Limb (tissue), 2 donors: Measurements from ENCODE around the gene ZNF467.

Experiments used
- DNase-seq, 2 donors: peaks; one replicate each; pipeline ENCODE4 v3.0.0-alpha.2; 2016; ENCODE audit errors: extremely low spot score in 2 of 2

Gene ZNF467

DNA sequence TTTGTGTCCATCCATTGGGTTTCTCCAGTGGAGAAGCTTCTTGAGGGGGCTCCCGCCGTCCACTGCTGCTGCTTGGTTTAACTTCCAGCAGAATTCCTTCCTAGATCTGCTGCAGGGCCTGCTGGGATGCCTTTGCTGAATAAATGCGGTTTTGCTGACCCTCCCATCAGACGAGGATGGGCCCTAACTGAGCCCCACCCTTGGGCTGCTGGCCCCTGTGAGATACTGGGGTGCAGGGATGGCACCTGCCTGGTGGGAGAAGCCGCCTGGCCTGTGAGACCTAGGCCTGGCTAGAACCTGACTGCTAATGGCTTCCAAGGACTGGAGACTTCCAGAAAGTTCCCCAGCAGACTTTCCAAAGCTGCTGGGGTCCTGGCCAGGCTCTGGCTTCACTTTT lies 43.8 kb downstream of the ZNF467 start:
- no peak for DNase-seq

DNA sequence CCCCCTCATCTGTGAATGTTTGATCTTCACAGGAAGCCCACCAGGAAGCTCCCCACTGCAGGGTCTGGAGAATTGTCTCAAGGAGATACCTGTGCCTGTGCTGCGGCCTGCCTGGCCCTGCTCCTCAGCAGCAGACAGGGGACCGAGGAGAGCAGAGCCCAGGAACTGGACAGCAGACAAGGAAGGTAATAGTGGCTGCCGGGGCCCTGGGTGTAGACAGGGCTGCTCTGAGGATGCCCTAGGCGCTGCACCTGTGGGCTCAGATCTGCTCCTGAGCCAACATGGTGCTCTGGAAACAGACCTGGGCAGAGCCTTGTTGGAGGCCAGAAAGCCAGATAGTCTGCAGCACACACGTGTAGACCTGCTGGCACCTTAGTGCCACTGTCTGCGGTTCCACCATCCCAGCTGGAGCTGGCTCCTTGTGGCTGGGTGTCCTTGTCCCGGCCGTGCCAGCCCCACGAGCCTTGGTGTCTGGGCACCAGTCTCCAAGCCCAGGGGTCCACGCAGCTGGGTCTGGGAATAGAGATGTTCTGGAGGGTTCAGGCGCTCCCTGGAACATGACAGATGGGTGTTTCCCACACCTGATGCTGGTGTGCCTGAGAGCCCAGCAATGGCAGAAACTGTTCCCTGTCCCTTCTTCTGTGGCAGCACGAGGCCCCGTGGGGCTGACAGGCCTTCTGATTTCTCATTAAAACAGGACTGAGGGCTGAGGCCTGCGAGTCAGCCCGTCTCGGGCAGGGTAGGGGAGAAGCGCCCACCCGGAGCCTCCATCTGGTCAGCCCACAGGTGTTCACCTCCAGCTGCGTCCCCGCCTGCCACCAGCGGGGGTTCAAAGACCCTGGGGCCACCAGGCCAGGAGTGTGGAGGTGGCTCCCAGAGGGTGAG lies 44.7 kb downstream of the ZNF467 start:
- DNase-seq = no peak

DNA sequence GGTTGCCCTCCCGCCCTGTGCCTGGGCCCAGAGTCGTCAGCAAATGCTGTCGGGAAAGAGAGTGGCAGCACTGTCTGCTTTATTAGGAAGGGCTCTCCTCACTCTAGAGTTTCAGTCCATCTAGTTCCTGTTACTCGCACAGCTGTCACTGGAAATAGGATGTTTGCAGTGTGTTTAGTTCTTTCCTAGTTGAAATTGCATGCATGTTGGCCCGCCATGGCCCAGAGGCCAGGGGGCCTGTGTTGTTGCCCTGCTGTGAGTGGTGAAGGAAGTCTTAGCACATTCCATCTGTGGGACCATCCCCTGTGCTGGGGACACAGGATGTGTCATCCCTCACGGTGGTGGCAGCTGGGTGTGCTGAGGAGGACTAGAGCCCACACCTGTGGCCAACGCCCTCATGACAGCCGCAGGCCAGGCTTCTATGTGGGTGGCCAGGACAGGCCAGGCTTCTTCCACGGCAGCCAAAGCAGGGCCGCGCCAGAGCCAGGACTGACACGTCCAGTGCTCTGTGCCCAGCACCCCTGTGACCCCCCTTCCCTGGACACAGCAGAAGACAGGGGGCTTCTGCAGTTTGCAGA lies 45.4 kb downstream of the ZNF467 start:
- DNase-seq = no peak

DNA sequence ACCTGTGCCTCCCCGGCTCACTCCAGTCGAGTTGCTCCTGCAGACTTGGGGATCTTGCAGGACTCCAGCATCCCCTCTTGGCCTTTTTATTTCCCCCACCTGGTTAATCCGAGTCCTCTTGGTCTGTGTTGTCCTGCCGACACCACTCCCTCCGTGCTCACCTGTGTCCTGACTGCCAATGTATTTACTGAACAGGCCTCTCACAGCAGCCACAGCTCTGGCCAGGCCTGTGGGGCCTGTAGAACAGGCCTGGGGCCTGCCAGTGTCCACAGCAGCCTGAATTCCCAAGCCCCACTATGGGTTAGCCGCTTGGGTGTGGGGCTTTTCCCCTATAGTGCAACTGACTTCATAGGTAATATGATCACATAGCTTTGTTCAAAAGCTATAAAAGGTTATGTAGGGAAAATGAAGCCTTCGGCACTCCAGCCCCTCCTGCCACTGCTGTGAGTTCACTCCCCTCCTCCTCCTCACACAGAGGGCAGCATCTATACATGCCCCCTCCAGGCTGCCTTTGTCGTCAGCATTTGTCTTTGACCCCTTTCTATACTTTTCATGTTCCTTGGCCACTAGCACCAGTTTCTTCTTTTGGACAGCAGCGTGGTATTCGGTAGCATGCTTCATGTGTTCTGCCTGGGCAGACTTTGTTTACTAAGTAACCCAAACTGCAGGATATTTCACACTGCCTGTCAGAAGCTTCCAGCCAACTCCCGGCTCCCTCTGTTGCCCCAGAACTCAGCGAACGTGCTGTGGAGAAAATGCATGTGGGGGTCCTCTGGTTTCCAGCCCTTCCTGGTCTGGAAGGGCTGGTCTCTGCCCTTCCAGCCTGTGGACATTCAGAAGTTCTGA lies 46.1 kb downstream of the ZNF467 start:
- no peak for DNase-seq

DNA sequence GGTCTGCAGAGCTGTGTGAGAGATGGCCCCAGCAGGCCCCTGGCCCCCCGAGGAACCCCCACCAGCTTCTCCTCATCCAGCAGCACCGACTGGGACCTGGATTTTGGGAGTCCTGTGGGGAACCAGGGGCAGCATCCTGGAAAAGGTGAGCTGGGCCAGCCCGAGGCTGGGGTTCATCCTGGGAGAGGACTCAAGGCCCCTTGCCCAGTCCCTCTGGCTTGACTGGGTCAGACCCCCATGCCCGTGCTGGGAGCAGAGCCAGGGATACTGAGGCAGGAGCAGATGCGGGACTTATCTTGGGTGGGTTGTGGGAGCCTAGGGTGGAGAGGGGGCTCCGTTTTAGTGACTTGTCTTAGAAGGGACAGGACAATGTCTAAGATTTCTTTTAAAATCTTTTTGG lies 47.5 kb downstream of the ZNF467 start:
- DNase-seq = no peak

DNA sequence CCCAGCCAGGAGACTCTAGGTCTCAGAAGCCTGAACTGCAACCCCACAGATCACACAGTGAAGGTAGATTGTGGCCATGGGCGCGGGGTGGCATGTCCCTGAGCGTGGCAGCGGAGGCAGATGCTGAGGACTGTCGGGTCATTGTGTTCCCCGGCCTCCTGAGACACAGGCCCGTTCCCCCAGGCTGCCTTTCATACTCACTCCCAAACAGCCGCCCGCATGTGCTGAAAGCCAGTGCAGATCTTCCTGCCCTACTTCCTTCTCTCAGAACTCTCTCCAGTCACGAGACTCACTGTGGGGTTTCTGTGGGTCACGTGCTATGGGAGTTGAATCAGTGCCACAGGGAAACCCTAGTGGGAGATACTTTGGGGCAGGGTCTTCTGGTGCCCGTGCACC lies 48.0 kb downstream of the ZNF467 start:
- no peak for DNase-seq

DNA sequence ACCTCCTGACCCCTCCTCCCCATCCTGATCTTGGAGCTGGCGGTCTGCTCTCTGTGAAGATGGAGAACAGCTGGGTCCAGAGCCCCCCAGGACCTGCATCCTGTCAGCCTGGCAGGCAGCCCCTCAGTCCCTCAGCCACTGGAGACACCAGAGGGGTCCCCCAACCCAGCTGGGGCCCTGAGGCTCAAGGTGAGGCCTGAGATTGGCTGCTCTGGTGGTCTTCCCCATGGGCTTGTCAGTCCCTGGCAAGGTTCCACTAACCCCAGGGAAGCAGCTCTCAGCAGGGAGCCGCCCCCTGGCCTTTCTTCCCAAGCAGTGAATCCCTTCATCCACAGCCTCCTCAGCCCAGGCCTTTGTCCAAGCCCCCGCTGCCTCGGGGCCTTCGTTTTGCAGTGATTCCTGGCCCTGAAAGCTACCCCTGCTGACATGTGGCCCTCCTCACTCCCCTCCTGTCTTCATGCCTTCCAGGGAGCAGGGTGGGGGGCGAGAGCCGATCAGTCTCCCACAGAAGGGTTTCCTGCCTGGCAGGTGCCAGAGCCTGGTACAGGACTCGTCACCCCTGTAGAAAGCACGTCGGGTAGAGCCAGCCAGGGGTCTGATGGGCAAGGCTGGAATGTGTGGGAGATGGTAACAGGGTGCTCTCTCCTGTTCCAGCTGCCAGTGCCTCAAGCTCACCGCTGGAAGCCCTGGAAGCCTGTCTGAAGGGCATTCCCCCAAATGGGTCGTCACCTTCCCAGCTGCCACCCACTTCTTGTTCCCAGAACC lies 48.5 kb downstream of the ZNF467 start:
- DNase-seq = peak in 1 of 2 donors; percentile 23

DNA sequence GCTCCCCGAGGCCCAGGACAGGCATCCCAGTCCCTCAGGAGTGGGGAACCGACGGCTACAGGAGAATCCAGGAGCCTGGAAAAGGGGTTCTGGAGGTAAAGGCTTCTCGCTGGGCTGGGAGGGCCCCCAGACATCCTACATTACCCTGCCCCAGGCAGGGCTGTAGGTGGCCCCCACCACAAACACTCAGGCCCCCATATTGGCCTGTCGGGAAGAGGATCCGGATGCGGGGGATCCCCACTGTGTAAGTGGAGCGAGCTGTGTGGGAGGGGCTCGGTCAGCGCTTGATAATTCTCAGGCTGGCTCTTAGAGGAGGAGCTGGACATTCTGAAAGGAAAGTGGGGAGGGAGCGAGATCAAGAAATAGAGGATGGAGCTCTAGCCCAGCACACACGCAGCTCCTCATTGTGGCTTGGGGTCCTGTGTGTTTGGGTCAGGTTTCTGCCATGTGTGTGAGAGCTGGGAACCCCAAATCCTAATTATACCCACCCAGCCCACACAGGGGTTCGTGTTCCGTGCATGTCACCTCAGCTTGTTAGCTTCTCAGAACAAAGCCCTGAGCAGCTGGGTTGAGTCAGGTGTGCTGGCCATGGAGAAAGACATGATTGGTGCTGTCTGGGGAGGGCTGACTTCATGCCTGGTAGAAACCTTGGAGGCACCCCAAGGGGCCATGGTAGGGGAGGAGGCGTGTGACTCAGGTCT lies 49.4 kb downstream of the ZNF467 start:
- peak in 1 of 2 donors; percentile 22 for DNase-seq

DNA sequence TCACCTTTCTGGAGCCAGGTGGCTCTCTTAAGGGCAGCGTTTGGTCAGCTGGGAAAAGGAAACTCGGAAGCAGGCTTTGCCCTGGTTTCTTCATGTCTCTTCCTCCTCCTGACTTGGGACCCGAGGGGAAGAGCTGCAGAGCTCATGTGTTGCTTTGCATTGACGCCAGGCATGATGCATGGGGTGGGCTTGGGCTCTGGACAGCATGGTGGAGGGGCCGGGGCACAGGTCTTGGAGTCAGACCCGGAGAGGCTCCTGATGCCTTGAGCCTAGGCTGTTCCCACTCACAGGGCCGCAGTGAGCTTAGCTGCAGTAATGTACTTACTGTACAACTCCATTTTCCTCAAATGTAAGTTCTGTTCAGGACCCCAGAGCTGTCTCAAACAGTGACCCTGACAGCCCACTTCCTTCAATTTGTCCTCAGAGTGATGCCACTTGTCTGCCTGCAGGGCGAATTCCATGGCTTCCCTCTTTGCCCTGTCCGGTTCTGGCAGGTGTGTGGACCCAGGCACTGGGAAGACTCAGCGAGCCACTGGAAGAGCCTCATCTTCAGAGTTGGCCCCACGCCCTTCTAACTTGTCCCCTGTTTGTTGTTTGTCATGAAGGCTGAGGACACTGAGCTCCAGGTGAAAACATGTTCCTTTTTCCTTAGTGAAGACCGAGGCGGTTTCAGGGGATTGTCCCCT lies 50.2 kb downstream of the ZNF467 start:
- DNase-seq = no peak

DNA sequence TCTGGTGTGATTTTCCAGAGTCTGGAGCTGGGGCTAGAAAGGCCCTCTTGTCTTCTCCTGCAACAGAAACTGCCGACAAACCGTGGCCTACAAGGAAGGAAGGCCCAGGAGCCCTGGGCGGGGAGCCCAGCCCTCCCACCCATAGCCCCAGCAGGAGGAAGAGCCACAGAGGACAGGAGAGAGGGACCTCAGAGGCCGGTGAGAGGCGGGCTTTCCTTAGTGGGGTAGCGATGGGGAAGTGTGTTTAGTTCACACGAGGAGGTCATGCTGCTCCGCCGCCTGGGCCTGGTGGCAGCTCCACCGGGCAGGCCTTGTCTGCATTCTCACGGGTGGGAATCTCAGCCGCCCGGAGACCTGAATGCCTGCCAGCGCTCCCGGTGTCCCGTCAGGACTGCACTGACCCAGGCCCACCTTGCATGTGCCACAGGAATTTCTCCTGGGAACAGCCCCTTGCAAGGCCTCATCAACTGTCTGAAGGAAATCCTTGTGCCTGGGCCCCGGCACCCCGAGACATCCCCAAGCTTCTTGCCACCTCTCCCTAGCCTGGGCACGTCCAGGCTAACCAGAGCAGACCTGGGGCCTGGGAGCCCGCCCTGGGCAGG lies 50.9 kb downstream of the ZNF467 start:
- no peak for DNase-seq

DNA sequence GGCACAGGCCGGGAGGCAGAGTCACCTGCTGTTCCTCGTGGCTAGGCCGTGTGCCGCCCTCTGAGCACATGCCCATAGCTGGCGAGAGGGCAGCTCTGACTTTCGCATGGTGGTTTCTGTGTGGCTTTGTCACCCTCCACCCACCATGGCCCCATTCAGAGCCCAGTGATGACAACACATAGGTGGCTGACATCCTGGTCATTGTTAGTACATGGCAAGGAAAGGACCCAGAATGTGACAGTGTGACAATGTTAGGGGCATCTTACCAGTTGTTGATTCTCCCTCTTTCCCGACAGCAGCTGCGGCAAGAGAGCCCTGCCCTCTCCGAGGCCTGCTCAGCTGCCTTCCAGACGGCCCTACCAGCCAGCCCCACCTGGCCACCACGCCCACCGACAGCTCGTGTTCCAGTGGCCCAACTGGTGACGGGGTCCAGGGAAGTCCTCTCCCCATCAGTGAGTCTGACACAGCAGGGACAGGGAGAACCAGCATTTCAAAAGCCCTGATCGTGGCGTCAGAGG lies 52.2 kb downstream of the ZNF467 start:
- no peak for DNase-seq

DNA sequence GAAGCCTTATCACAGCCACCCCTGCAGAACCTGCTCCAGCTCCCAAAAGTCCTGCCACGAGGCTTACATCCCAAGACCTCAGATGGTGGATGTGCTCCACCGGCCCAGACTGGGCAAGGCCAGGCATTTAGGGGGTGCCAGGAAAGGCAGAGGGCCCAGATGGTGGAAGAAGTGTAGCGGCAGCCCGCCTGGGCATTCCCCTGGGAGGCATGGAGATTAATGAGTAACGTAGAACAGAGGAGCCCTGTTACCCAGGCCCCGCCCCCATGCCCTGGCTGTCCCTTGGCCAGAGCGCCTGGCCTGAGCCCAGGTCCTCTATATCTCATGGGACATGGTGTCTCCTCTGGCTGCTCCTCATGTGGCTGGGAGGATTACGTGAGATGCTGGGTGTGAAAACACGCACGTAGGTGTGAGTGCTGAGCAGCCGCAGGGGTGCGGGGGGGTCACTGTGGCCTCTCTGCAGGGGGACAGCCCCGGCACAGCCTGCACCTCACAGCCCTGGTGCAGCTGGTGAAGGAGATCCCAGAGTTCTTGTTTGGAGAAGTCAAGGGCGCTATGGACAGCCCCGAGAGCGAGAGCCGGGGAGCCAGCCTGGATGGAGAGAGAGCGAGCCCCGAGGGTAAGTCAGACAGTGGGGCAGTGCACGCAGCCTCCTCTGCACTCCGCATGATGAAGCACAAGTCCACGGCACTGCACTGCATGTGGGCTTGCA lies 52.9 kb downstream of the ZNF467 start:
- no peak for DNase-seq

DNA sequence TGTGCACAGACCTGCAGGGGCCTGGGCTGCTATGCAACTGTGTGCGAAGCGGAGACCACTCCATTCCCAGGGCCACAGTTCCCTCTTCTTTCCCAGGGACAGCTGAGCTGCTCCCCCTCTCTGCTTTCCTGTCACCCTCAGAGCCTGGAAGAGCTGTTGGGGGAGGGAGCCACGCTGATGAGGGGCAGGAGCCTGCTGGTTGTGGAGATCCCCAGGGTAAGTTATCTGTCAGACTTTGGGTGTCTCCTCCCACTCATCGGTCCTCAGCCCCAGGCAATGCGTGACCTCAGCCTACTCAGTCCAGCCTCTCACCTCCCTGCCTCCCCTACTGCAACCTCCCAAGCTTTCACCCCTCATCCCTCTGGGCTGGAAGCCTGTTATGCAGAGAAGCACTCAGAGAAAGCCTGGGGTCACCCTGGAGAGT lies 53.5 kb downstream of the ZNF467 start:
- DNase-seq = no peak

DNA sequence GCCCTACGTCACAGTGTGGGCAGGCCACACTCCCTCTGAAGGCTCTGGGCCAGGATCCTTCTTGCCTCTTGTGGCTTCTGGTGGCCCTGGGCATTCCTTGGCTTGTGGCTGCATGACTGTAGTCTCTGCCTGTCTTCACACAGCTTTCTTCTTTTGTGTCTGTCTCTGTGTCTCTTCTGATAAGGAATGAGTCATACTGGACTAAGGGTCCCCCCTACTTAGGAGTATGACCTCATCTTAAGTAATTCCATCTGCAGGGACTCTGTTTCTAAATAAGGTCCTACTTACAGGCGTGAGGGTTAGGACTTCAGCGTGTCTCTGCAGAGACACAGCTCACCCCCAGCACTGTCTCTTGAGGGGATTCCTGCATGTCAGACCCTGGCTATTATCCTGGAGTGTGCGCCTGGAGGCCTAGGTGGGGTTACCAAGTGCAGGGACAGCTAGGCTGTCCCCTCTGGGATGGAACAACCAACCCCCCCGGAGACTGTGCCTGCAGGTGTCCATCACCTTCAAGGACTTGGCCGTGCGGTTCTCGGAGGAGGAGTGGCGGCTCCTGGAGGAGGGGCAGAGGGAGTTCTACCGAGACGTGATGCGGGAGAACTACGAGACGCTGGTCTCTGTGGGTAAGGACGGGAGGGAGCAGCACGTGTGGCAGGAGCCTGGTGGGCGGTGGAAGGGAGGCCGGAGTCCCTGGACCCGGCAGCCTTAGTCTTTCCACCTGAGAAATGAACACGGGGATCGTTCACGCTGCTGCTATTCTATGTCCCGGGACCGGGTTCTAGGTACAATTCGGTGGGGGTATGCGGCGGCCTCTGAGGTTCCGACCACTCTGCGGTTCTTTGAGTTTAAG lies 54.1 kb downstream of the ZNF467 start:
- no peak for DNase-seq

DNA sequence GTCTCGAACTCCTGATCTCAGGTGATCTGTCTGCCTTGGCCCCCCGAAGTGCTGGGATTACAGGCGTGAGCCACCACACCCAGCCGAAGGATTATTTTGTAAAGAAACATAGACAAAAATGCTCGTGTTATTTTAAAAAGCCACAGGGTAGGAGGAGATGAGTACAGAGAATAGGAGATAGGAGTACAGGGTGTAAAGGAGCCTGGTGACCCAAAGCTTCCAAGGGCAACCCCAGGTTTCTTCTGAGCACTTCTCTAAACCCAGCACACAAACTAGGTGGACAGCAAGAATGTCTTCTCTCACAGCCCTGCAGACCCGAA lies 54.7 kb downstream of the ZNF467 start:
- DNase-seq = no peak

DNA sequence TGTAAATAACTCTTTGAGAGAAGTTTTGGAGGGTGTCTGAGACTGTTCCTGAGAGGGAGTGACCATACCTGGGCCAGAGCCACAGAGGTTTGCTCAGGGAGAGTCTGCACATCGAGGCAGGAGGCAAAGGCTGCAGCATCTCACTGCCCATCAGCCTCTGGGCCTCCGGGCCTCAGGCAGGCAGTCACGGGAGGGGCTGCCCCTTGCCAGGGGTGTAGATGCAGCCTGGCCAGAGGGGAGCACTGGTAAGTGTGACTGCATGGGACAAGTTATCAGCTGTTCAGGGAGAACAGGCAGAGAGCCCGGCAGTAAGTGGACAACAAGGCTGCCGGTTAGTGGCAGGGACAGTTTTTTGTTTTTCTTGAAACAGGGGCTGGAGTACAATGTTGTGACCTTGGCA lies 55.9 kb downstream of the ZNF467 start:
- DNase-seq = no peak

DNA sequence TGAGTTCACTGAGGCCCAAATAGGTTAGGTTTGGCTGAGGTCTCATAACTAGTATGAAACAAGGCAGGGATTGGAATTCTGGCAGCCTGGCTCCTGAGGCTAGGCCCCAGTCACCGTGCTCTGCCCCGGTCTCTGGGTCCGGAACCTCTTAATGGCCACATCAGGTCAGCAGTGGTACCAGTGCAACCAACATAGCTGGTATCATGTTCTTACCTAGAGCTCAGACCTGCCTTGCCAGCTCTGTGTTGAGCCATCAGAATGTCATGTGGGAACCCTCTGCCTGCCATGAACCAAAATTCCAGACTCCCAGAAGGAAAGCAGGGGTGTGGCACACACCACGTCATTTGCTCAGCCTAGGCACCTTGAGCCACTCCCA lies 56.5 kb downstream of the ZNF467 start:
- DNase-seq = no peak
